HG02870 (cell line): Measurements from ENCODE around the gene SDR39U1.

Source experiments
- ATAC-seq: cut with Tn5 transposase; IDR thresholded peaks from one replicate; pipeline ENCODE4 v1.9.1; 2021; ENCODE audit warnings: mild to moderate bottlenecking, moderate library complexity; ENCODE audit not compliant: unreplicated experiment

The SDR39U1 gene

GRCh38 chr14:24392325-24393091, 50.1 kb downstream of the SDR39U1 start:
- no peak for ATAC-seq

DNA sequence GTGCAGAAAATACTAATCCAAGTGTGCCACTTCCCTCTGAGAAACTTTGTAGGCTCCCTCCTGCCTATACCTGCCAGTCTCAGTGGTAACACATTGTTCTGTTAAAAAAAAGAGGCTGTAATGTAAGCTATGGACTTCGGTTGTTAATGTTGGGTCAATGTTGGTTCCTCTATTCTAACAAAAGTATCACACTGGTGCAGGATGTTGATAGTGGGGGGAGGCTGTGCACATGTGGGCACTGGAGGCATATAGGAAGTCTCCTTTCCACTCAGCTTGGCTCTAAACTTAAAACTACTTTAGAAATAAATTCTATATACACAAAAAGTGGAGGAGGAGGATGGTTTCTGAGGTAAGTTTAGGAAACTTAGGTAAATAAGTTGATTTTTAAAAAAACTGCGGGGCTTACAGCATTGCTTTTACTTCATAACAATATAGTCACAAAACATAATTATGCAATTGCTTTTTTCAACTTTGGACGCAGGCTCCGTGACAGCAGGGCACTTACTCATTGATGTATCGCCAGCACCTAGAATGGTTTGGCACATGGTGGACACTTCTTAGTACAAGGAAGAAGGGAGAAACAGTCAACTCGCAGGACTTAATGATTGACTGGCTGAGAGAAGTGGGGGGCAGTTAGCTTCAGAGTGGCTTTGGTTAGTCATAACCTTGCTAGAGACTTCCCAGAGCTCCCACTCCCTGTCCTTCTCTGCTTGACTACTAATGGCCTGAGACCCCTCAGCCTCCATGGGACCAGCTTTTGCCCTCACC, 51.7 kb downstream of the SDR39U1 start:
- no peak for ATAC-seq
